Endothelial cell (in vitro differentiated cells): Measurements from ENCODE around the gene VWC2. TPM values are rescaled to one million over a fixed set of nuclear protein-coding genes. Genes with fewer than 3 reads are reported as not detected.

ENCODE experiments used
- DNase-seq: peaks from one replicate; pipeline ENCODE4 v3.0.0; 2021; ENCODE audit warnings: low spot score
- H3K27ac Mint-ChIP-seq: one replicate; pipeline ENCODE4 v1.8.0; 2021; ENCODE audit warnings: mixed read lengths, inconsistent platforms; ENCODE audit not compliant: unreplicated experiment
- H3K27me3 Mint-ChIP-seq: one replicate; pipeline ENCODE4 v1.8.0; 2021; ENCODE audit warnings: mild to moderate bottlenecking, moderate library complexity, mixed read lengths, inconsistent platforms; ENCODE audit not compliant: unreplicated experiment
- H3K36me3 Mint-ChIP-seq: one replicate; pipeline ENCODE4 v1.8.0; 2021; ENCODE audit warnings: mild to moderate bottlenecking, low read depth, mixed read lengths, inconsistent platforms; ENCODE audit not compliant: unreplicated experiment
- H3K4me1 Mint-ChIP-seq: one replicate; pipeline ENCODE4 v1.8.0; 2021; ENCODE audit warnings: mild to moderate bottlenecking, mixed read lengths, inconsistent platforms; ENCODE audit not compliant: unreplicated experiment
- H3K4me3 Mint-ChIP-seq: one replicate; pipeline ENCODE4 v1.8.0; 2021; ENCODE audit warnings: mild to moderate bottlenecking, mixed read lengths, inconsistent platforms; ENCODE audit not compliant: unreplicated experiment
- H3K9me3 Mint-ChIP-seq: one replicate; pipeline ENCODE4 v1.8.0; 2021; ENCODE audit warnings: mixed read lengths, inconsistent platforms; ENCODE audit not compliant: unreplicated experiment
- CTCF ChIP-seq: fragments of 200-600 bp; sonication (generic); IDR thresholded peaks from one replicate; pipeline ENCODE4 v1.5.0; 2021; ENCODE audit warnings: antibody characterized with exemption; ENCODE audit not compliant: unreplicated experiment
- total RNA-seq: library from RNA; stranded (reverse); fragmentation: NEBNext Ultra II Directional; extraction: Animal tissue kit (Norgen Biotek cat#: 25700); gene quantifications from one replicate; pipeline ENCODE4 v1.2.1, GENCODE V29; 2021; ENCODE audit not compliant: unreplicated experiment

The VWC2 gene
- total RNA-seq, 1 donor from 2014 or later = 0.05 TPM

DNA sequence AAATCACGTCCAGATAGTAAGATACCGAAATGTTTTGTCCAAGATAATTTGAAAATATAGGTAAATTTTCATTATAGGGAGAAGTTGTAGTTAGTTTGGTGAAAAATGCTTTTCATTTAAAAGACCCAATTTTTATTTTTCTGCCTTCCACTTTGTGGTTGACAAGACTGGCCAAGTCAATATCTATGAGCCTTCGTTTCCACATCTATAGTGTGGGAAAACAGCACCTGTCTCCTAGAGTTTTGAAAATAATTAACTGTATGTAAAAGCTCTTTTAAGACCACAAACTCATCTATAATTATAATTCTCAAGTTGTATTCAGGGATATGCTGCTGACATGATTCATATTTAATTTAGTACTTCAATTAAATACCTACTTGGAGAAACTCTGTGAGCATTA is 102.8 kb downstream of the VWC2 start:
- no peak for DNase-seq
- no peaks in the 10 kb centered on the region for H3K9me3 Mint-ChIP-seq
- no peaks in the 10 kb centered on the region for H3K27me3 Mint-ChIP-seq
- no peak for TF ChIP-seq CTCF
- no peak overlapping the region for H3K27ac Mint-ChIP-seq
- H3K4me1 Mint-ChIP-seq = no peaks in the 10 kb centered on the region
- H3K4me3 Mint-ChIP-seq = no peak overlapping the region
- H3K36me3 Mint-ChIP-seq = no peaks in the 10 kb centered on the region

- H3K9me3 Mint-ChIP-seq = no peaks in the 10 kb centered on the region
- TF ChIP-seq CTCF = no peak
- H3K27ac Mint-ChIP-seq = no peak overlapping the region
- no peaks in the 10 kb centered on the region for H3K36me3 Mint-ChIP-seq
- H3K4me1 Mint-ChIP-seq = peaks cover 6% of the 10 kb centered on the region
- no peak overlapping the region for H3K4me3 Mint-ChIP-seq
- DNase-seq = no peak
- H3K27me3 Mint-ChIP-seq = peaks cover 2% of the 10 kb centered on the region
These were observed 104.7 kb downstream of the VWC2 start for GRCh38 chr7:49878089-49878488.

DNA sequence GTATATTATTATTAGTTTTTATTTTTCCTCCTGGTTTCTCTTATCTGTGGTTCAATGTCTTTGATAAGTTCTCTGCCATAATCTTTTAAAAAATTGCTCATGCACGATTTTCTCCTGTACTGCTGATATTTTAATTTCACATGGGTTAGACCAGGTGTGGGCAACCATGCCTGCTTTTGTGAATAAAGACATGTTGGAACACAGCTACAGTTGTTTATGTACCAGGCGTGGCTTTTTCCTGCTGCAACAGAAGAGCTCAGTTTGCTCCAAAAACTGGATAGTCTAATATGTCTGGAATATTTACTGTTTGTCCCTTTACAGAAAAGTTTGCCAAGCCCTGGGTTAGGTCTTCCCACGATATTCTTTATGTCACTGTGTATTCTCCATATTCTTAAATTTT is 105.2 kb downstream of the VWC2 start:
- Mint-ChIP-seq H3K27ac (no peak overlapping the region), H3K9me3 (no peaks in the 10 kb centered on the region), H3K36me3 (no peaks in the 10 kb centered on the region), H3K4me3 (no peak overlapping the region), H3K4me1 (peaks cover 6% of the 10 kb centered on the region), H3K27me3 (peaks cover 2% of the 10 kb centered on the region)
- TF ChIP-seq CTCF = no peak
- DNase-seq = no peak

DNA sequence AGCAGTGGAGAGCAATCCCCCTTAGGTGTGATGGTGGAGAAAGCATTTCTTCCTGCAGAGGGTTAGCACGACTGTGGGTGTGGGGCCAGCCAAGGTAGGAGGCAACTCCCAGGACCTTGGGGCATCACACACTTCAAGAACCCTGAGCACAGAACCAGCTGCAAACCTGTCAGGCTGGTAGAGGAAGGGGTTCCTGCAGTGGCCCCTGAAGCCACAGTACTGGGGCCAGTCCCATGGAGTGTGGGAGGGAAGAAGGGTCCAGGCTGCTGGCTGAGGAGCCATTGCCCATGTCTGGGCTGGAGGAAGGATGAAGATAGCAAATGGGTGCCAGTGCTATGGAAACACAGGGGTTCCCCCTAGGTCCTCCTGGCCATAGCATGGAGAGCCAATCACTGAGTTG is 110.5 kb downstream of the VWC2 start:
- no peak for TF ChIP-seq CTCF
- no peaks in the 10 kb centered on the region for H3K9me3 Mint-ChIP-seq
- H3K4me1 Mint-ChIP-seq = peaks cover 6% of the 10 kb centered on the region
- peaks cover 2% of the 10 kb centered on the region for H3K27me3 Mint-ChIP-seq
- DNase-seq = no peak
- H3K27ac Mint-ChIP-seq = no peak overlapping the region
- H3K36me3 Mint-ChIP-seq = no peaks in the 10 kb centered on the region
- H3K4me3 Mint-ChIP-seq = no peak overlapping the region

- no peak for TF ChIP-seq CTCF
- no peak overlapping the region for H3K27ac Mint-ChIP-seq
These were observed 112.3 kb downstream of the VWC2 start for GRCh38 chr7:49885593-49886285.

More at GRCh38 chr7:49885593-49886285, 112.3 kb downstream of the VWC2 start:
- peaks cover 2% of the 10 kb centered on the region for H3K27me3 Mint-ChIP-seq
- H3K36me3 Mint-ChIP-seq = no peaks in the 10 kb centered on the region
- no peak overlapping the region for H3K4me3 Mint-ChIP-seq
- H3K4me1 Mint-ChIP-seq = peaks cover 10% of the 10 kb centered on the region
- DNase-seq = no peak
- H3K9me3 Mint-ChIP-seq = no peaks in the 10 kb centered on the region
